Right forelimb (tissue), 1 donor: ENCODE measurements around the gene SYT3.

Experiments
- DNase-seq: peaks from one replicate; pipeline ENCODE4 v3.0.0-alpha.2; 2018

The SYT3 gene

DNA sequence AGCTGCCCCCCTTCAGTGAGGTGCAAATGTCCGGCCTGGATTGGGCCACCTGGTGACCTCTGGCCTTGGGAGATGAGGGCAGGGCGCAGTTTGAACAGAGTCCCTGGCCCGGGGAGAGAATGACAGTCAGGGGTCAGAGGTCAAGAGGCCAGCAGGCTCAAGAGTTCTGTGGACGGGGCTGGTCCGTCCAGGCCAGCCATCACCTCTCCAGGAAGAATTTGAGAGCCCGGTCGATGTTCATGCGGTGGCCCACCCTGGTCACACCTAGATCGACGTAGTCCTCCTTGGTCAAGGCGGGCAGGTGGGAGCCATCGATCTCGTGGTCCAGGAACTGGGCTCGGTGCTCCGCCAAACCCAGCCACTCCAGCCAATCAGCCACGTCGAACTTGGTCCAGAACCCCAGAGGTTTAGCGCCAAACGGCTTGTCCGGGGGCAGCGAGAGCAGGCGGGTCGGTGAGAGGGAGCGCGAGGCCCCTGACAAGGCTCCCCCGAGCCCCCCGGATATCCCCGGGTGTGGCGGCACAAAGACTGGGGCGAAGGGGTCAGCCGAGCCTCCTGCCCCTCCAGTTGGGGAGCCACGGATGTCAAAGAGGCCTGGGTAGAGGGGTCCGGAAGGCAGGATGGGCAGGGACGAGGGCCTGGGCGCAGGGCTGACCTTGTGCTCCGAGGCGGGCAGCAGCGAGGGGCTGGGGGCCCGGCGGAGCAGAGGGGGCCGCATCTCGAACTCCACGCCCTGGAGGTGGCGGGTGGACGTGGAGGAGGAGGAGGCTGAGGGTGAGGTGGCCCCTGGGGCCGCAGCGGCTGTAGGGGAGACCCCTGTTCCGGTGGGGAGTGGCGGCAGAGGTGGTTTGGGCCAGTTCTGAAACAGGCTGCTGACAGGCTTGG, 22.3 kb upstream of the SYT3 start:
- no peak for DNase-seq

DNA sequence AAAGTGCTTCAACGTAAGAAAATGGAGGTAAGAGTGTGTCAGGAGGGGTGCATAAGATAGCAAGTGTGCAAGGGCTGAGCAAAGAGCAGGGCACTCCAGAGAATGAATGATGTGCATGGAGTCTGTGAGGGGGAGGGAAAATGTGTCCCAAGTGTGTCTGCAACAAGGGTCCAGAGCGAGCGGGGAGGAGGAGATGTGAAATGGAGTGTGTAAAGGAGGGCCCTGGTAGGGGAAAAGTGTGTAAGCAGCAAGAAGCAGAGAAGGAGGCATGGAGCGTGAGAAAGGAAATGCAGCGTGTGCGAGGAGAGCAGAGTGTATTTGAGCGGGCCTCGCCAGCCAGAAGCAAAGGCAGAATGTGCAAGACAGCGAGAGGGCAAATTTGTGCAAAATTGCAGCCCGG, 21.3 kb upstream of the SYT3 start:
- DNase-seq: no peak

DNA sequence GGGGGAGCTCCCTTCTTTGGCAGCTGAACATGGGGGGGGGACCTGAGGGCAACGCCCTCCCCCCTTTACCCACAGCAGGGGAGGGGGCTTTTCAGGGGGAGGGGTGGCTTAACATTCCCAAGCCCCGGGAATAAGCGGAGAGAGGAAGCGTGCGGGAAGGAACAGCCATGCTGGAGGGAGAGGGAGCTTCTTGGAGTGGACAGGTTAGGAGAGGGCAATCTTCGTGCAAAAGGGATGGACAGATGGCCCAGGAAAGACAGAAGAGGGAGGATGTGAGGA, 20.3 kb upstream of the SYT3 start:
- DNase-seq: no peak

DNA sequence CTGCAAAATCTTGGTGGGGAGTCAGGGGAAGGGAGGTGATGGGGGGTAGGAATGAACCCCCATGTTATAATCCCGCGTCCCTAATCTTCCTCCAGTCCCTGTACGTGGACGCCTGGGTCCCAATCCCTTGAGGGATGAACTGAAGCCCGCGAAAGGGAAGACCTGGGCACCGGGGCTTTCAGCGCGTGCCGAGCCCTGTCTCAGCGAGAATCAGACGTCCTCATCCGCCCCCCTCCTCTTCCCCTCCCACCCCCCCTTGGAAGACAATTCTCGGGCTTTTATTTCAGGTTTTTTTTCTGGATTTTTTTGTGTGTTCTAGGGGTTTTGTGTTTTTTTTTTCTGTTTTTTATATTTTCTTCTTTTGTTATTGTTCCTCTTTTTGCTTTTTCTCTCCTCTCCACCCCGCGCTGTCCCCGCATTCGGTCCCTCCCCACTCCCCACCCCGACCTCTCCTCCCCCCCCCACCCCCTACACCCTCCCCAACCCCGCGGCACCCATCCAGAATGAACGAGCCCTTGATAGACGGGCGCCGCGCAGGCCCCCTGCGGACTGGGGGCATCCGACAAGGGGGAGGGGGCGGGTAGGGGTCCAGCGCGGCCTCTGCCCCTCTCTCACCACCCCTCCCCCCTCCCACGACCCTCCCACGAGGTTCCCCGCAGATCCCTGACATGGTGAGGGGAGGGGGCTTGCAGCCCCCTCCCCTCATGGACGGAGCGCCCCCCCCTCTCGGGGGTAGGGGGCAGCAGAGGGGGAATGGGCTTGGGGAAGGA, 19.8 kb upstream of the SYT3 start:
- DNase-seq: no peak

DNA sequence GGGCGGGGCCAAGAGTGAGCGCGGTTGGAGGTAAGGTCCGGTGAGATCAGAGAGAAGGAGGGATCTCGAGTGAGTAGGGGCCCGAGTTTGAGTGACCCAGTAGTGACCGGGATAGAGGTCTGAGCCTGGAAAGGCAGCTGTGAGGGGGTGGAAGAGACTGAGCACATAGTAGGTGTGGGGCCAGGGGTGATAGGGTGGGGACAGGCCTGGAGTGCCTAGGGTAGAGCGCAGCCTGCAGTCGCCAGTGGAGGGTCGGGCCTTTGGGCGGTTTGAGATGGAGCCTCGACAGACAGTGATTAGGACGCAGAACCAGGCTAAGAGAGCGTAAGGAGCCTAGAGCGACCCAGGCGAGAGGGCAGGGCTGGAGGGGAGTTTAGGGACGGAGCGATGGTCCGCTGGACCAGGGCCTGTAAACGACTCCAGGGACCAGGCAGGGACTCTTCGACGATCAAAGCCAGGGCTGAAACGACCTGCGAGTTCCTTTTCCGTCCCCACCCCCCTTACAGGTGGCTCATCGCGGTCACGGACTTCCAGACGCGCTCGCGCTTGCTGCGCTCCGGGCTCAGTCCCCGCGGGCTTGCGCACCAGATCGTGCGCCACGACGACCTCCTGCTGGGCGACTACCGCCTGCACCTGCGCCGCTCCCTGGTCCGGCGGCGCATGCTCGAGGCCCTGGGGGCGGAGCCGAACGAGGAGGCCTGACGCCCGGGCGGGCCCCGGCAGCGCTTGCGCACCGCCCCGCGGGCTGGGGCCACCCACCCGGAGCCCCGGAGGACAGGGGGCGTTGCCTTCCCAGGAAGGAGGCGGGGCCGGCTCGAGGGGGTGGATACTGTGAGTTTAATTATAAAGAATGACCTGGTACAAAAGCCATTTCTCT, 19.0 kb upstream of the SYT3 start:
- peak; percentile 68 for DNase-seq

DNA sequence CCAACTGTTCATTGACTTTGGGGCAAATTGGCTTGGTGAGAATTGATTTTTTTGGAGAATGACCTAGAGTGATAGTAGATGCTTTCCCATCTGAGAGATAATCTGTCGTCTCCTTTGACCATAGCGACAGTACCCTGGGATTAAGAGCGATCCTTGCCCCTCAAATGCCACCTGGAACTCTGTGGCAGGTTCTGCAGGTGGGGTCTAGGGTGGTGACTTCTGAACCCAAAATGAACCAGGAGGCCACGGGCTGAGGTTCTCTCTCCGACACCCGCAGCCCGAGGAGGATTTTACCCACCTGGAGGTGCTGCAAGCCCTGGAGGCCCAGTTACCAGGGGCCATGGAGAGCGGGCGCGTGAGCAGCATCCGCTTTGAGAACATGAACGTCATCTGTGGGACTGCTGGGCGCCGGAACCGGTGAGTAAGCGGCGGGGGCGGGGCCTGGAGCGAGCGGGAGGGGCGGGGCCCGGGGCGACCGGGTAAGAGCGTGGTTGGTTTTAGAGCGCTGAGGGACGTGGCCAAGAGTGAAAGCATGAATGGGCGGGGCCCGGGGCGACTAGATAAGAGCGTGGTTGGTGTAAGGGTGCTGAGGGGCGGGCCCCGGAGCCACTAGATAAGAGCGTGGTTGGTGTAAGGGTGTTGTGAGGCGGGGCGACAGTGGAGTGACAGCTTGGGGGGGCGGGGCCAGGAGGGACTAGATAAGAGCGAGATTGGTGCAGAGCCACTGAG, 18.2 kb upstream of the SYT3 start:
- DNase-seq: peak; percentile 85

DNA sequence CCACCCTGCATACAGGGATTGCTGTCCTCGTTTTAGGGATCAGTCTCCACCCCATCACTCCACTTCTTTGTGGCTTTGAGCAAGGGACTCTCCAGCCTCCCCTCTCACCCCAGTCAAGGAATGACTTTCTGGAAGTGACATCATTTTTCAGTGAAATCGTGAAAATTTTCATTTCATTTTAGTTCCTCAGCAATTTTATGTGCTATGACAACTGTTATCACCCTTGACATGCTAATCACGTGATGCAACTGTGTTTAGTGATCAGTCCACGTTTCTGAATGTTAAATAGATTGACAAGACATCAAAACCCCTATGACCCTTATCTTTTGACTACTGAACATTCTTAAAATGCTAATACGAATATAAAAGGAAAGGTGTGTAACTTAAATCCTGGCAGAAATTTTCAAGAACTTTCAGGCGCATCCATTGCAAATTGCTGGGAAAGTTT, 17.6 kb upstream of the SYT3 start:
- DNase-seq: no peak

DNA sequence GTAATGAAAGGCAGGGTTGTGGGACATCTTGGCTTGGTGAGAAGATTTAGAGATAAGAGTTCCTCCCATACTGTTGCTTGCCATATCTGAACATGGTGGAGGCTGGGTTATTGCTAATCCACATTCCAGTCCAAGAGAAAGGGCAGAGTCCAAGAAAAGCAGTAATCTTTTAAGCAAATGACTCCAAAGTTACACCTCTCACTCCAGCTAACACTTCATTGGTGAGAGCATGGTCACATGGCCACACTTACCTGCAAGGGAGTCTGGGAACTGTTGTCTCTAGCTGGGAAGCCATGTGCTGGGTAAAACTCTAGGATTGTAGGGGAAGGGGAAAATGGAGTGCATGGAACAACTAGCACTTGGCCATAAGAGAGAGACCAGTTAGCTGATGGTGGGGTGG, 15.2 kb upstream of the SYT3 start:
- DNase-seq: no peak

DNA sequence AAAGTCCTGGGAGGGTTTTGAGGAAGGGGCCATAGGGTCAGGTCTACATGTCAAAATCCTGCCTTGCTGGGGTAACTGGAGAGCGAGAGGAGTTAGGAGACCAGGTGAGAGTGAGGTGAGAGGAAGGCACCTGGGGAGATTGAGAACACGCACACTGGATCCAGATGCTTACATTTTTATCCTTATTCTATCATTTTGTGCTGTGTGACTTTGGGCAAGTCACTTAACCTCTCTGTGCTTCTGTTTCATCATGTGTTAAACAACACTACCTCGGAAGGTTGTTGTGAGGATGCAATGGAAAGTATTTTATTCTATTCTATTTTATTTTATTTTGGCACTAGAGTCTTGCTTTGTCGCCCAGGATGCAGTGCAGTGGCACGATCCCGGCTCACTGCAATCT, 13.0 kb upstream of the SYT3 start:
- DNase-seq: no peak

DNA sequence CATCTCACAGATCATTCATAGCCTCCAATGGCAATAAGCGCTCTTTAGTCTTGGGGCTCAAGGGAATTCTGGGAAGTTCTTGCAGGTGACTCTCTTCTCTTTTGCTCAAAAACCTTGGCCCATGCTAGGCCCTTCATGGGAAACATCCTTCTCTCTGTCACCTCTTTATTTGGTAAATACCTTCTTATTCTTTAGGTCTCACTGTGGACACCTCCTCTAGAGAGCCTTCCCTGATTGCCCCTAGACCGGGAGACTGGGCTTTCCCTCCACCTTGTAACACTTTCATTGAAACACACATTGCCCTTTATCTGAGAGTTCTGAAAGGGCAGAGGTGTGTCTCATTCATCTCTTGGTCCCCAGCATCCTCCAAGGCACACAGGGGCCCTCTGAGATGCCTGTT, 11.5 kb upstream of the SYT3 start:
- no peak for DNase-seq

DNA sequence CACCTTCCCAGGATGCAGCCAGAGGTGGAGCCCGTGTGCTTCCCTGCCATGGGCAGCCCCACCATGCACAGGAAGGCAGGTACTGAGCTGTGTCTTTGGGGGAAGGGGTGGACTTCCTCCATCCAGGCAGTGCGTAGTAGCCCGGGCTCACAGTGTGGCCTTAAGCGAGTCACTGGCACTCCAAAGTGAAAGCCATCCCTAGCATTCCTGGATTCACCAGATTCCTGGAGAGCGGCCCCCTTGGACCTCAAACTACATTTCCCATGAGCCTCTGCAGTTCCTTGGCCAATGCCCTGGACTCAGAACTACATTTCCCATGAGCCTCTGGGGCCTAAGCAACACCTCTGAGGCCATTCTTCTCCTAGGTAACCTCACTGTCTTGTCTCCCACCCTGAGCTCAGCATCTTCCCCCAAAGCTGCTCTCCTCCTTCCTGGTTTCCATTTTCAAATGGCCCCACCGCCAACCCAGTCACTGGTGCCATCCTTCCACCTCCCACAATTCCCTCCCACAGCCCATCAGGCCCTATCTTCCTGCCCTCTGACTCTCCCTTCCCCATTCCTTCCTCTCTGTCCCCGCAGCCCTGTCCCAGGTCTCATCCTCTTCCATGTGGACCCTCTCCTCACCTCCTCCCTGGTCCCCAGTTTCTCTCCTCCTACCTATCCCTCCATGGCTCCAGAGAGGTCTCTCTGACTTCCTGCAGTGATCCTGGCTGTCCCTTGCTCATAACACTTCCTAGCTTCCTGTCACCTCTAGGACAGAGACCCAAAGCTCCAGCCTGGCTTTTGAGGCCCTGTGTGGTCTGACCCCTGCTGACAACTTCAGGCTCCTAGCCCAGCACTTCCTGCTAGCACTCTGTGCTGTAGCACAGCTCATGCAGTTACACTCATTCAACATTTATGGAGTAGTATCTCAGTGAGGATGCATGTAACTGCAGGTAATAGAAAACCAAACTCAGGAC, 10.0 kb upstream of the SYT3 start, which contains the start of gene C19orf81:
C19orf81 (plus strand) TSS at position 13 of the 959 bp plus-strand sequence; CDS start at position 13, 0 bp downstream.
- no peak for DNase-seq

DNA sequence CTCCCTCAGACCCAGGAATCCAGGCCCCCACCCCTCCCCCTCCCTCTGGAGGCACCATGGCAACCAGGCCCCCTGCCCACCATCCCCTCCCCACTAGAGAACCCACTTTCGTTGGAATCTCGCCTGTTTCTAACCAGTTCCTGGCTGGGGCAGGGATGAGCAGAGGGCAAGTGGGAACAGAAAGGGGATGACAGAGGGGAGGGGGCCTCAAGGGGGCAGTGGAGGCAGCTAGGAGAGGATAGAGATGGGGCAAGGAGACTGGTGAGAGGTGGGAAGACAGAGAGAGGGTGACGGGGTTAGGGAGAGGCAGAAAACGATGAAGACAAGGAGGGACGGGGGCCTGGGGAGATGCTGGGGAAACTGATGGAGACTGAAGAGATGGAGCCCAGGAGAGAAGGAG, 9.0 kb upstream of the SYT3 start:
- no peak for DNase-seq

DNA sequence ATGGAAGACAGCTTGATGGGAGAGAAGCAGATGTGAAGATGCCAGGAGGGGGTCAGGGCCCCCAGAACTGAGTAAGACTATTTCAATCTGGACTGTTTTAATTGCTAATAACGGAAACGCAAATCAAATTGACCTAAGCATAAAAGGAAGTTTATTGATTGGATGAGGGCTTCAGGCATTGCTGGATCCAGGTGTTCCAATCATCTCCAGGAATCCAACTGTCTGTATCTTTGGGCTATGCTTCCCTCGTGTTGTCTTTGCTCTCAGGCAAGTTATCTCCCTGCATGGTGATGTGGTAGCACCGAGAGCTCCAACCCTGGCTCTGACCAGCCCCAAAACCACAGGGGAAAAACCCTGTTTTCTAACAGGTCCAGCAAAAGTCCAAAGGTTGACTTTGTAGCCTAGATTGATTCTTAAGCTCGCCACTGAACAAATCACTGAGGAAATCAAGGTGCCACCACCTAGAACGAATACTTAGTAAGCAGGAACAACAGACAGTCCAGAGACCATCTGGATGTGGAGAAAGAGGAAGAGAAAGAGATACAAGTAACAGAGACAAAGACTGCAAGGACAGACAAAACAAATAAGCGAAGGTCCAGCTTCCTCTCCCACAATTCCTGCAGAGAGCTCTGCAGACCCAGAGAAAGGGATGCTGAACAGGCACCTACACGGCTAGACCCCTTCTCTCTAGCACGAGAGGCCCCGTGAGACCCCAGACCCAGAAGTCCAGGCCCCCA, 8.4 kb upstream of the SYT3 start:
- DNase-seq: no peak

DNA sequence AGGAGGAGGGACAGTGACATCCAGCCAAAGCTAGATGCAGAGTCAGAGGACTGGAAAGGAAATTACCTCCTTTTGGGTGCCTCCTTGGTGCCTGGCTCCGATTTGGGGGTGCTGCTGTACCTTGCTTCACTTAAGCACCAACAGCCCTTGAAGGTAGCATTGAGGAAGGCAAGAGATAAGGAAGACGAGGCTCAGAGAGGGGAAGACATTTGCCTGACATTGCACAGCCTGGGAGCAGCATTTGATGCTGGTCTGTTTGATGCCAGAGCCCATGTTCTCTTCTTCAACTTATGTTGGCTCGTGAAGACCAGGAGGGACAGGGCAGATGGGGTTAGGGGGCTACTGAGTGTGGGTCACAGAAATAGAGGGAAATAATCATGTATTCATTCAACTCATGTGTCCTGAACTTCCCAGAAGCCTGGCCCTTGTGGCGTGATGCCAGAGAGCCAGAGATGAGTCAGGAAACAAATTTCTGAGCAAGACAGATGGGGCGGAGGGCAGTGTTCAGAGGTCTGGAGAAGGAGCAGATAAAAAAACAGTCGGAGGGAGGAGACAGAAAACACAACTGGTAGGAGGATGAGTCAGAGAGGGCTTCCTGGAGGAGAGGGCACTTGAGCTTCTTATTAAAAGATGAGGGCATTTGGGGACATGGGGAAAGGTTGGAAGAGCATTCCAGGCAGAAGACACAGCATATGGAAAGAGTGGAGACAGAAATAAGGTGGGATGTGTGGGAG, 6.6 kb upstream of the SYT3 start:
- no peak for DNase-seq

DNA sequence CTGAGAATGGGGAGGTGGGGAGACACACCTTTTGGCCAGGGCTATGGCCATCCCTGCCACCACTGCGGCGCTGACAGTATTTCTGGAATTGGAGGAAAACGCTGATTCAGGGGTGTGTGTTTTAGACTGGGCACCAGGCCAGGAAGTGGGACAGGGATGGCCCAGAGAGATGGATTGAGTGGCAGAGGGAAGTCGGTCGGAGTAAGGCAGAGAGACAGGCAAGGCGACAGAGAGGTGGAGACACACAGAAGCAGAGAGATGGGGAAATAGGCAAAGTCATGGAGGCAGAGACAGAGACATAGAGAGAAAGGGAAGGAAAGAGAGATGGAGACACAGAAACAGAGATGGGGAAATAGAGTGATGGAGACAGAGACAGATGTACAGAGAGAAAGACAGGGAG, 5.4 kb upstream of the SYT3 start:
- DNase-seq: no peak

DNA sequence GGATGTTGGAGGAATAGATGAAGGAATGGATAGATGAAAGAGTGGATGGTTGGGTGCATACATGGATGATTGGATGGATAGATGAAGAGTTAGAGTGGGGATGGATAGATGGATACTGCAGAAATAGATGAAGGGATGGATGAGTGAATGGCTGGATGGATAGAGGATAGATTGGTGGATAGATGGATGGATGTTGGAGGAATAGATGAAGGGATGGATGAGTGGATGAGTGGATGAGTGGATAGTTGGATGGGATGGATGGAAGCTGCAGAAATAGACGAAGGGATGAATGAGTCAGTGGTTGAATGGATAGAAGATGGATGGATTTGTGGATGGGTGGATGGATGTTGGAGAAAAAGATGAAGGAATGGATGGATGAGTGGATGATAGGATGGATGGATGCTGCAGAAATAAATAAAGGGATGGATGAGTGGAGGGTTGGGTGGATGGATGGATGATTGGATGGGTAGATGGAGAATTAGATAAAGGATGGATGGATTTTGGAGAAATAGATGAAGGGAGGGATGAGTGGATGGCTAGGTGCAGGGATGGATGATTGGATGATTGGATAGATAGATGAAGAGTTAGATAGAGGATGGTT, 4.7 kb upstream of the SYT3 start:
- DNase-seq: no peak

DNA sequence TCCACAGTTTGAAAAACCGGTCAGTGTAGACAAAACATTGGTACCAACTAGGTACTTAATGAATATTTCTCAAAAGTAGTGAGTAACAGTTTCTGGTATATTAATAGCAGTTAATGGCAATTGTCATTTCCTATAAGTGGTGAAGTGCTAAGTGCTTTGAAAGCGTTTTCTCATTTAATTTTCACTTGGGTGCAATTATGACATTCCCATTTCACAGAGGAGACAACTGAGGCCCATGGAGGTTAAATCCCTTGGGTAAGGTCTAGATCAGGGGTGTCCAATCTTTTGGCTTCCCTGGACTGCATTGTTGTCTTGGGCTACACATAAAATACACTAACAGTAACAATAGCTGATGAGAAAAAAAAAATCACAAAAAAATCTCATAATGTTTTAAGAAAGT, 687 bp upstream of the SYT3 start:
- DNase-seq: no peak

DNA sequence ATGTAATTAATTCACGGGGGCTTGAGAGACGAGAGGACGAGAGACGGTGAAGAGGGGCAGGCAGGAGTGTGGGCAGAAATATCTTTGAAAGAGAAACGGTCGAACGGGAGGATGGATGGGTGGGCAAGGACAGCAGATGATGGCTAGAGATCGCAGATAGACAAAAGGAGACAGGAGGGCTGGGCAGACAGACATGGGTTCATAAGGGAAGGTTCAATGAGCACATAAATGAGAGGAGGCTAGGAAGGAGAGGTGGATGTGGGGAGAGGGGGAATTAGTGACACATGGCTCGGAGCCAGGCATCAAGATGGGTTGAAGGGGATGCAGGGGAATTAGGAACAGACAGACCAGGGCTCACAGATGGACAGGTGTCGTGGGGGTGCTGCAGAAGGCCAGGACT, 1.1 kb downstream of the SYT3 start:
- no peak for DNase-seq

DNA sequence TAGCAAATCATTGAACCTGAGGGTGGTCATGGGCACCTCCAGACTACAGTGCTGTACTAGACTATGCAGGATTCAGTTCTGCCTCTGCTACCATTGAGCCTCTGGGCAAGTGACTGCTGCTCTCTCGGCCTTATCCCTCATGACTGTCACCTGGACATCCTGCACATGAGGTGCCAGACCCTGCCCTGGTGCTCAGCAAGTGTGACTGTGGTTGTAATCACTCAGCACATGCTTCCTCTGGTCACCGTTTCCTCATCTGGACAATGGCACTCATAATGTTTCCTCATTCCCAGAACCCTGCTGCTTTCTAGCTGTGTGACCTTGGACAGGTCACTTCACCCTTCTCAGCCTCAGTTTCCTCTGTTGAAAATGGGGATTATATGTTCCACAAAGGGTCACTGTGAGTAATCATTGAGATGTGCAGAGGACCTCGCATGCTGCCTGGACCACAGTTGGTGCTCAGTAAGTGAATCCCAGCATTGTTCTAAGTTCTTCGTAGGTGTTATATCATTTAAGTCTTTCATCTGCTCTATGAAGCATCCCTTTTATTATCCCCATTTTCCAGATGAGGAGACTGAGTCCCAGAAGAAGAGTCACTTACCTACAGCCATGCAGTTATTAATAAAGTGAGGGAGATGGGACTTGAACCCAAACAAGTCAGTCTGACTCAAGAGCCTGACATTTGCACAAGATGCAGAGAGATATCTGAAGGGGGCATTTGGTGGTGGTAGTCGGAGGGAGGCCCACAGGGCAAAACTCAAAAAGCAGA, 3.2 kb downstream of the SYT3 start:
- DNase-seq: no peak
